C4-2B (cell line): ENCODE results near the gene CA12.

Experiments
- CTCF ChIP-seq: fragments of 450-650 bp; conservative IDR thresholded peaks from 2 replicates; pipeline ENCODE4 v1.5.1; 2017; ENCODE audit warnings: mild to moderate bottlenecking
- ZFX ChIP-seq: fragments of 450-650 bp; IDR thresholded peaks from 2 replicates; pipeline ENCODE4 v1.6.1; 2017

GRCh38 chr15:63369296-63369695 lies 12.3 kb downstream of the CA12 start:
- TF ChIP-seq CTCF (no peak), ZFX (no peak)
